HG03469 (cell line): Measurements from ENCODE around the gene MEA1.
"Not testable (repeated sequence)": the region's sequence is repeated elsewhere in the genome, so short reads cannot be mapped to it uniquely, and the experiment has no call there.

ENCODE experiments used
- ATAC-seq: cut with Tn5 transposase; IDR thresholded peaks from one replicate; pipeline ENCODE4 v1.9.1; 2021; ENCODE audit warnings: mild to moderate bottlenecking, moderate library complexity, moderate number of reproducible peaks; ENCODE audit not compliant: unreplicated experiment

MEA1 gene

DNA sequence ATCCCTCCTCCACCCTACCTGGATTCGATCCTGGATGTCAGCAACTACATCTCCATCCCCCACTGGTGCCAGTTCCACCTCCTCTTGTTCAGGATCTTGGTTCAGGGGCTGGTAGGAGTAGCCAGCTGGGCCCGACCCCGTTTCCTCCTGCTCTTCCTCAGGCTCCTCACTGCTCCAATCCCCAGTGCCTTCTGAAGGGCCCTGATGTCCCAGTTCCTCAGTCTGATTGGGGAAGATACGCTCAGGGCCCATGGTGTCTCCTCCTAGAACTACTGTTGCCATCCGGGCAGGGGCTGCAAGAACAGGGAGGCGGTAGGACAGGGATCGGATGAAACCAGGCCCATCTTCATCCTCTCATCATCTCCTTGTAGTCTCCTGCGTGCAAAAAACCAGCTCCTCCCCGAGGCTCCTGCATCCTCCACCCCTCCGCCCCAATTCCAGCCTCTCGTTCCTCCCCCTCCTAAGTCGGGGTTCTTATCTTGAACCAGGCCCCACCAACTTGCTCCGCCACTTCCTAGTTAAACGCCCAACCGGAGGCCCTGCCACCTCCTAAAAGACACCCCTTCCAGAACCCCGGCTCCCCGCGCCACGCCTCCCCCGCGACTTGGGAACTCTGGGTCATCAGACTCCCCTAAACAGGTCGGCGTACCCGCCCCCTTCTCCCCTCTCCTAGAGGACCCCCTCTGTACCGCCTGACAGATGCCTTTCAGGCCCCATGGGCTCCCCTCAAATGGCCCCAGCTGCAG is 476 bp downstream of the MEA1 start:
- peak; percentile 2 for ATAC-seq

DNA sequence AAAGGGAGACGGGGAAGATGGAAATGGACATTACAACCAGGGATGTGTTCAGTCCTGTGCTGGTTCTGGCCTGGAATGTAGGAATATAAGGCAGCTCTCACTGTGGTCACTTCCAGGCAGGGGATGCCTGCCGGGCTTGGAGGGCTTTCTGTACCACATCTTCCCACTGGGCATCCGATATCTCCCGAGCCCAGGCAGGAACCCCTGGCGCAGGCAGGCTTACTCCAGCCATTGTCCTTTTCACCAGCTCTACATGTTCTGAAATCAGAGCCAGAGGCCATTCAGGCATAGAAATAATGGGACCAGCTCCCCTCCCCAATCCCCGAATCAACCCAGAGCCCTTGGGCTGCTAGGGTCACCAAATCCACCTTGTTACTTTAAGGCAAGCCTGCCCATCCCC is 1.4 kb downstream of the MEA1 start:
- ATAC-seq: no peak

DNA sequence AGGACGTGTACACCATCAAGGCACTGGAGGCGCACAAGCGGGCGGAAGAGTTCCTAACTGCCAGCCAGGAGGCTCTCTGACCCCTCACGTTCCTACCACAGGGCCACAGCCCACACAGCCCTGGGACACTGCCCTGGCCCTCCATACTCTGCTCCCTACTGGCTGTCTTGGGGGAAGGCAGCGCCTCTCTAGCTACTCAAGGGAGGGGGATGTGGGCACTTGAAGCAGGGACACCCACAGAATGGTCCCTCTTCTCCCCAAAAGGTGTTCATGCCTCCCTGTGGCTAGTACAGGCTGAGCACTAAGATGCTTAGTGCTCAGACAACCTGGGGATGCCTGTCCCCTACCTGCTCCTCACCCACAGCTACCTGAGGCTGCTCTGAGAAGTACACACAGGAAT is 2.5 kb downstream of the MEA1 start:
- no peak for ATAC-seq

DNA sequence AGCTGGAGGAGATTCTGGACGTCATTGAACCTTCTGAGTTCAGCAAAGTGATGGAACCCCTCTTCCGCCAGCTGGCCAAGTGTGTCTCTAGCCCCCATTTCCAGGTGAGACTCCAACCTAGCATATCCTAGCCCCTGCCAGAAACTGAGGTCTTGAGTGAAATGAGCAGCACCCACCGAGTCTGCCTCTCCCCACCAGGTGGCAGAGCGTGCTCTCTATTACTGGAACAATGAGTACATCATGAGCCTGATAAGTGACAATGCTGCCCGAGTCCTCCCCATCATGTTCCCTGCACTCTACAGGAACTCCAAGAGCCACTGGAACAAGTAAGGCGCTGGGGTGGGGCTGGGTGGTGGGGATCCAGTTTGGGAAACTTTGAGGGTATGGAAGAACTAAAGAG is 4.6 kb downstream of the MEA1 start:
- no peak for ATAC-seq

DNA sequence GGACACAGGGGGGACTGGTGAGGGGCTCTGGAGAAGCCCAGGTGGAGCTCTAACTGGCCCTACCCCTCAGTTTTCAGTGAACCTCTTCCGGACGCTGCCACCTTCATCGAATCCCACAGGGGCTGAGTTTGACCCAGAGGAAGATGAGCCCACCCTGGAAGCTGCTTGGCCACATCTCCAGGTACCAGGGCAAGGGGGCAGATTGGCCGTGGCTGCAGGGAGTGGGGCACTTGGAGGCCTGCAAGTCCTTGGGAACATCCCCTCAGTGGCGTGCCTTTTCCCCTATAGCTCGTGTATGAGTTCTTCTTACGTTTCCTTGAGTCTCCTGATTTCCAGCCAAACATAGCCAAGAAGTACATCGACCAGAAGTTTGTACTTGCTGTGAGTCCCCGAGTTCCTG is 6.6 kb downstream of the MEA1 start:
- ATAC-seq: no peak

DNA sequence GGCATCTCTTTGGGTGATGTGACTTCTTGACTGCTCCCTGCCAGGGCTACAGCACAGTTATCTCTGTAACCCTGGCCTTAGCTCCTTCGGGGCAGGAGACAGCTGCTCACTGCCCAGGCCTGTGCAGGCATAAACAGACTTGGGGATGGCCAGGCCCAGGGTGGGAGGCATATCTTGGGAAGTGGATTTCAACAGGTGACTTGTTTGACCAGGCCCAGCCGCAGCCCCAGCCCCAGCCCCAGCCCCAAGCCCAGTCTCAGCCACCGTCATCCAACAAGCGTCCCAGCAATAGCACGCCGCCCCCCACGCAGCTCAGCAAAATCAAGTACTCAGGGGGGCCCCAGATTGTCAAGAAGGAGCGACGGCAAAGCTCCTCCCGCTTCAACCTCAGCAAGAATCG is 7.5 kb downstream of the MEA1 start:
- no peak for ATAC-seq

DNA sequence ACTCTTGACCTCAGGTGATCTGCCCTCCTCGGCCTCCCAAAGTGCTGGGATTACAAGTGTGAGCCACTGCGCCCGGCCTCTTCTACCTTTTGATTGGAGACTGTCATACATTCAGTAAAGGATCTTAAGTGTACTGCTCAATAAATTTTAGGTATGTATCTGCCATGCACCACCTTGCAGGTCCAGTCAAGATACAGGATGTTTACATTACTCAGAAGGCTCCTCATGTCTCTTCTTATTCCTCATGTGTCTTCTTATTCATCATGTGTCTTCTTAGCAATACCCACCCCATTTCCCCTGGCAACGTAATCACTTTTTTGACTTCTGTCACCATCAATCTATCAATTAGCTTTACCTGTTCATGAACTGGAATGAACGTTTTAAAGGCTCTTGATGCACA is 7.9 kb downstream of the MEA1 start:
- ATAC-seq: no peak

DNA sequence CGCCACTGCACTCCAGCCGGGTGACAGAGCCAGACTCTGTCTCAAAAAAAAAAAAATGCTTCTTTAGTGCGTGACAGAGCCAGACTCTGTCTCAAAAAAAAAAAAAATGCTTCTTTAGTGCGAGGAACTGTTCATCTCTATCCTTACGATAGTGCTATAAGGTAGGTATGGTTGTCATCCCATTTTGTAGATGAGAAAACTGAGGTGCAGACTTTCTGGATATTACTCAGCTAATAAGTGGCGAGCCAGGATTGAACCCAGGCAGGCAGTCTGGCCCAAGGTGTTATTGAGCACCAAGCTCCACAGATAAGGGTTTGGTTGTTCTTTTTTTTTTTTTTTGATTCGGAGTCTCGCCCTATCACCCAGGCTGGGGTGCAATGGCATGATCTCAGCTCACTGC is 11.9 kb downstream of the MEA1 start:
- no peak for ATAC-seq

DNA sequence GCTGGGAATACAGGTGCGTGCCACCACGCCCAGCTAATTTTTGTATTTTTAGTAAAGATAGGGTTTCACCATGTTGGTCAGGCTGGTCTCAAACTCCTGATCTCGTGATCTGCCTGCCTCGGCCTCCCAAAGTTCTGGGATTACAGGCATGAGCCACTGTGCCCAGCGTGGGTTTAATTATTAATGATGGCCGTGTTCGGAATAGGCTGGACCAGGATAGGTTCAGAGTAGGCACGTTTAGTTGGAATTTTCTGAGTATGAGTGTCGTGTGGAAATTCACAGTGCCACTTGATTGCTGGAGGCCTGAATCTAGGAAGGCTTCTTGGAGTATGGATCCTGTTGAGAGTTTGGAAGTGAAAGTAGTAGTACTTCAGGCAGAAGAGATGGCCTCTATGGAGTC is 15.5 kb downstream of the MEA1 start:
- ATAC-seq: not testable (repeated sequence)

DNA sequence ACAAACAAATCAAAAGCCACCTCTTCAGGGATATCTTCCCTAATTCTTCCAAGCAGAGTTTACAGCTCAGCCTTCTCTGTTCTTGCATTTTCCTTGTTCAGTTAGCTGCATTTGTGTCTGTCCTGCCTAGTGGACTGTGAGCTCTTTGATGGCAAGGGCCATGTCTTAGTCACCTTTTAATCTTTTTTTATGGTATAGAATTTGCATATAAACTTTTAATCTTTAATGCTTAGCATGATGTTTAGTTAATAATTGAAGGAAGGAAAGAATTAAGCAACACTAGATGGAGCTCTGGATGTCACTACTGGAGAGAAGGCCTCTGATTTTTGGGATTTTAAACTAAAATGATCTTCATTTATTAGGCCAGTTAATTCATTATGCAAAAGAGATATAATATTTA is 17.2 kb downstream of the MEA1 start:
- no peak for ATAC-seq

DNA sequence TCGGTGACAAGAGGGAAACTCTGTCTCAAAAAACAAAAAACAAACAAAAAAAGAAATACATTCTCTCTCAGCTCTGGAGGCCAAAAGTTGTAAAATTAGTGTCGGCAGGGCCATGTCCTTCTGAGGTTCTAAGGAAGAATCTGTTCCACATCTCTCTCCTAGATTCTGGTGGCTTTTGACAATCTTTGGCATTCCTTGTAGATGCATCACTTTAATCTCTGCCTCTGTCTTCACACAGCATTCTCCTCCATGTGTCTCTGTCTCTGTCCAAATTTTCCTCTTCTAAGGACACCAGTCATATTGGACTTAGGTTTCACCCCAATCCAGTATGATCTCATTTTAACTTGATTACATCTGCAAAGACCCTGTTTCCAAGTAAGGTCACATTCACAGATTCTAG is 20.3 kb downstream of the MEA1 start:
- no peak for ATAC-seq

DNA sequence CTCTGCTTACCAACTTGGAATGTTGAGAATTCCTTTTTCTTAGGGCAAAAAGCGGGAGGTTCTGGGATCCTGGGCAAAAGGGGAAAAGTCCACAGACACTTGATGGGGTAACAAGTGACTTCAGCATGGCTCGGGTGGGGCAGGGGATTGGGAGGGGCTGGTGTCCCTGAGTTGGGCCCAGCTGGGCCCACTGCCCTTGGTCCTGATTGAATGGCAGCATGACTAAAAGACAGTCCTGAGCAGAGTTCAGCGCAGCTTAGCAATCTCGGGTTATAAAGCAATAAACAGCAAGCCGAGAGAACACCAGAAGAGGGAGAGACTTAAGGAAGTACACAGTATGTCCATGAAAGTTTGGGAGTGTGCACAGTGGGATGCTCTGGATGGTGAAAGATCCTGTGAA is 23.8 kb downstream of the MEA1 start:
- no peak for ATAC-seq

DNA sequence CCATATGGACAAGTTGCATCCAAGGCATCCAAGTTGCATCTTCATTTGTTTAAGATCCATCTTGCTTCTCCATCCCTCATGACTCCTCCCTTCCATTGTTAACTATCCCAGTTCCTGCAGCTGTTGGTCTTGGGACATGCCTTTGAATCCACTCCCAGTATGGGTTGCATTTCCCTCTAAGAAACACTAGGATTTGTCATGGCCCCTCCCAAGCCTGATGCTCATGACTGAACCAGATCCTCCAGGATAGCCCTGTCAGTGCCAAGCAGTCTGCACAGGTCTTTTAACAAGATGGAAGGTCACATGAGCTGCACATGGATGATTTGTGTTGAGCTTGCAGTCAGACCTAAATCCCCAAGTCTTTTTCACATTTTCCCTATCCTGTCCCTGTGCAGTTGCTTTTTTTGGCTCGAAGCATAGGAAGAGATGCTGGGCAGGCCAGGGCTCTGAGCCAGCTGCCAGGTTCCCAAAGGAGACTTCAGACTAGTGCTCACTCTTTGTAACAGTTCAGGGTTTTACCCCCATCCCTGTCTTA is 25.2 kb downstream of the MEA1 start:
- no peak for ATAC-seq

DNA sequence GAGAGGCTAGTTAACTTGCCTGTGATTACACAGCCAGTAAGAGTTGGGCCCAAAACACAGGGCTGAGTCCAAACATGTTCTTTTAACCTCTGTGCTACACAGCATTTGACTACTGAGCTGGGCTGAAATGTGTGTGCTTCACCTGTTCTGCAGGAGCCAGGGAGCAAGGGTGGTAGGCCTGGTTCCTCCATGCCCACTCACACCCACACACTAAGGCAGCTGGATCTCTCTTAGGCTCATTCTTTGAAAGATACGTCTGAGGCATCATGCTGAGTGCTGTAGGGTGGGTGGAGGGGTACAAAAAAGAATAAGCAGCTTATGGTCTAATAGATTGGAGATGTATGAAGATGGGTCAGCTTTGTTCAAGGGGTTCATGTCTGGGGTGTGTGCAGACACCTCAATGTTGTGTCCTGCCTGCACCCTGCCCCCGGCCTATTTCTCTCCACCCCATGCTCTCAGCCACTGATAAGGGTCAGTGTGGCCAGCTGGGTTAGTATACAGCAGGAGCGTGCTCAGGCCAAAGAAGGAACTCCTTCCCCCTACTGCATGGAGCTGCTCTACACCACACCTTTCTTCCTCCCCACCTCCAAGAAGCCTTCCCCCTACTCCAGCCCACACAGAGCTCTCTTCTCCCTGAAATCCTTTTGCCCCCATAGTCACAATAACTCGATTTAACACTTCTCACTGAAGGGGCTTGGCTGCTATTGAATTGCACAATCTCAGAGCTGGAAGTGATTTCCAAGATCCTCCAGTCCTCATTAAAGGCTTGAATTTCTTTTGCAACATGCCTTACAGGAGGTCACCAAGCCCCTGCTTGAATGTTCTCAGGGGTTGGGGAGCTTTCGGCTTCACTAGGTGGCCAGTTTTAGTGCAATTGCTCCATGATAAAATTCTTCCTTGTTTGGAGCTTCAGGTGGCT is 26.0 kb downstream of the MEA1 start:
- no peak for ATAC-seq

DNA sequence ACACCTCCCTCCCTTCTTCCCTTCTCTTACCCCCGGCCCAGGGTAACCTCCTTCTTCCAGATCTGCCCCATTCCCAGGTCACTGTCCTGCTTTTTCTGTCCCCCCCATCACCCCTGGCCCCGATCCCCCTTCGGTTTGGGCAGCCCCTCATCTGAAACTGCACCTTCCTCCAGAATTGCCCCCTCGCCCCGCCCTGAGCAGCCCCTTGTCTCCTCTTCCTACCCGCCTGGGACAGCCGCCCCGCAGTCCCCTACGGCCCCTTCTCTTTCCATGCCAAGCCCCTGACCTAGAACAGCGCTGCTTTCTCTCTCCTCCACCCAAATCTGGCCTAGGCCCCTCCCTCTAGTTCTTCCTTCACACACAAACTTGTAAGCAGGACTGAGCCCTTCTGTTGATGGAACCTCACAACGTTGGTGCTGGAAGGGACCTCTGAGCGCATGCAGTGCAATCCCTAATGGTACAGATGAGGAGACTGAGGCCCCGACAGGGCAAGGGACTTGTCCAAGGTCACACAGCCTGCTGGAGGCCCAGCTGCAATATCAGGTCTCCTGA is 28.7 kb downstream of the MEA1 start:
- no peak for ATAC-seq

DNA sequence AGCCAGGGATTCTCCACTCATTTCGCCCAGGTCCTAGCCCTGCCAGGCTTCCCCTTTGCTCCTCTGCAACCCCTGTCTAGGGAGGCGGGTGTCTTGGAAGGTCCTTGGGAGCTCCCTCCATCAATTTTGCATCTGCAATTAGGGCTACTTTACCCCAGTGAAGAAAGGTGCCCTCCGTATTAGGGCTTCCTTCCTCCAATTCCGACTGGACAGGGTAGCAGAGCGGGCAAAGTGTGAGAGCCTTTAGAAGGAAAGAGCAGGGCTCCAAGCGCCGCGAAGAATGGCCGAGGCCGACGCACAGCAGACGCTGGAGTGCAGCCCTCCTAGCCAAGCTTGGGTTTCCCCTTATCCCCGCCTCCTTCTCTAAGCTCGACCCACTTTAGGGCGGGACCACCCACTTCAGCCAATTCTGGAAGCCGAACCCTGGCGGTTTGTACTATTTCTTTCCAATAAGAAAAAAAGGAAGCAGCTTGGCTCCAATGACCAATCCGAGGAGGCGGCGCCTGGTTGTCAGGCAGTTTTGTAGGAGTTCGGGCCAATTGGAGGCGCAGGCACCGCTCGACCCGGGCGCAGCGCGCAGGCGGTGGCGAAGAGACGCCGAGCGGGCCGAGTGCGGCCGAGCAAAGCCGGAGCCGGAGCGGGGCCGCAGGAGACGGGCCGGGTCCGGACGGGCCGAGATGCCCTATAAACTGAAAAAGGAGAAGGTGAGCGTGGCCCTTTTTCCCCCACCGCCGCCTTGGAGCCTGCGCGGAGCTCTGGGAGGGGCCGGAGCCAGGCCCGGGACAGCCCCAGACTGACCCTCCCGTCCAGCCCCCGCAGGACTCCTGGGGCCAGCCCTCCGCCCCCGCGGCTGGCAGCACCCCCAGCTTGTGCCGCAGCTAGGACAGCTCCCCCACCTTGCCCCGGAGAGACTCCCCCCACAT is 29.5 kb downstream of the MEA1 start, which contains the start of gene PPP2R5D:
Gene PPP2R5D, plus strand, starts transcription at position 570 of the 923 bp plus-strand sequence. Its CDS starts 108 bp downstream, at position 678.
- ATAC-seq: peak; percentile 82

DNA sequence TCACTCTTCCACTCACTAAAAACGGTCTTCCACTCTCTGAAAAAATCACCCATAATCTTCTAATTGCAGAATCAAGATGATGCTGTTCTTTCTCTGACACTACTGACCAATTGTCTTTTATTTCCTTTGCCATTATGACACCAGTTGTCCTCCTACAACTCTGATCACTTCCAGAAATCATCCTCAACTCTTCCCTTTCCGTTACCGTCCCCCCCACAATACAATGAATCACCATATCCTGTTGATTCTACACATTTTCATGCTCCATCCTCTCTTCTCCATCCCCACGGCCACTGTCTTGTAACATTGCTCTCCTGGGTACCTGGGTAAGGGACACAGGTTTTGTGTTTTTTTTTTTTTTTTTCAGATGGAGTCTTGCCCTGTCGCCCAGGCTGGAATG is 31.9 kb downstream of the MEA1 start:
- no peak for ATAC-seq

DNA sequence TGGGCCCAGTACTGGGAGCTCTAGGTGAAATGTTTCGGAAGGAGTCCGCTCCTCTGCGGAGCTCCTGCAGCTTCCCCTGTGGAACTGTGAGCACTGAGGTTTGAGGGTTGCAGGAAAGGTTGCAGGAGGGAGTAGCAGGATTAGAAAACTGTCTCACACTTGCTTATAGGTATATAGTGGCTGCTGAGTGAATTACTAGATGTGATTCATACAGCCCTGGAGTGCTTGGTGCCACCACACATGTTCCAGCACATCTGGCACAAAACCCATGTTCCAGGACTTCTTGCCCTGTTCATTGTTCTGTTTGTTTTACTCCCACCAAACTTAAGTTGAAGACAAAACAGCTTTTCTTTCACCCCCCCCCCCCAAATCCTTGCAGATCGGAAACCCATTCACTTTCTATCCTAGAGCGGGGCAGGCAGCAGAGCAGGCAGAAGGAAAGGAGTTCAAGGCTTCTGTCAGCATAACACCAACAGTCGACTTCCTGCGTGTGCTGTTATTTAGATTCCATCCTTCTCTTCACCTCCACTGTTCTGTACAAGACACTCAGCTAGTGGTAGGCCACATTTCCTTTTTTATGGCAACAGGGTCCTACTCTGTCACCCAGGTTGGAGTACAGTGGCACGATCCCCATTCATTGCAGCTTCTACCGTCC is 34.1 kb downstream of the MEA1 start:
- no peak for ATAC-seq

DNA sequence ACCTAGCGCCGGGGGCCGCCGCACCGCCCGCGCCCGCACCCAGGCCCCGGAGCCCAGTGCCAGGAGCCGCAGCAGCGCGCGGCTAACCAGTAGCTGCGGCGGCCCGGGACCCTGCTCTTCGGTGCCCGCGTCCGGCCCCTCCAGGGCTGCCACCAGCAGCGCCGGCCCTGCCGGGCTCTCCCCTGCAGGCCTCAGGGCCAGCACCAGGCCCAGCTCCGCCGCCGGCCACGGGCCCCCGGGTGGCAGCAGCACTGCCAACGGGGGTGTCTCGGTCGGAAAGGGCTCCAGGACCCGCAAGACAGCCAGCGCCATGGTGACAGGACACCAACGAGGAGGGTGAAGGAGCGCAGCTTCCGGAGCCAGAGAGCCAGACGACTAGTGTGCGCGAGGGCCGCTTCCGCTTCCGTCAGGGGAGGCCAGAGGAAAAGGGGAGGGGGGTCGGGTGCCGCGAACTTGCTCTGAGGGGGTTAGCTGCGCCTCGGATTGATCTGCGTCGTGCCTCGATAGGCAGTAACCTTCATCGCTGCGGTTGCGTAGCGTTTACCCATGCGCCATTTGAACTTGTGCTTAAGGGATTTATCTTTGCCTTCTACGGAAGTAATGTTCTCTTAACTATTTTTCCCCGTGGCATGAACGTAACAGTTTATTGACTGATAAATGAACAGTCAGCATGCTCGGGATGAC is 34.8 kb downstream of the MEA1 start, which contains the start of gene PEX6:
Gene PEX6, minus strand, starts transcription at position 343 of the 684 bp plus-strand sequence. Its CDS starts 31 bp downstream, at position 312.
- ATAC-seq: peak; percentile 73
